Tibial nerve (tissue), 4 donors: ENCODE measurements around the gene IL6. TPM values are rescaled to one million over a fixed set of nuclear protein-coding genes. Genes with fewer than 3 reads are reported as not detected.
"Not testable (repeated sequence)": the region's sequence is repeated elsewhere in the genome, so short reads cannot be mapped to it uniquely, and the experiment has no call there.

Experiments
- DNase-seq, 2 donors: peaks; one replicate each; pipeline ENCODE4 v3.0.0-alpha.2; 2019; ENCODE audit warnings: low spot score in 2 of 2
- H3K27ac ChIP-seq, 4 donors: fragments of 200-600 bp; sonication (generic) in 3 of 4; one replicate each; pipeline ENCODE4 v1.5.1; 2017 to 2019; ENCODE audit warnings: mild to moderate bottlenecking in 1 of 4
- H3K27me3 ChIP-seq, 2 donors: fragments of 200-600 bp; sonication (generic) in 1 of 2; one replicate each; pipeline versions ENCODE4 v1.5.1 to v1.6.0; 2017 to 2019
- H3K36me3 ChIP-seq, 3 donors: fragments of 200-600 bp; sonication (generic); one replicate each; pipeline ENCODE4 v1.5.1; 2018 to 2019
- H3K4me1 ChIP-seq, 4 donors: fragments of 200-600 bp; sonication (generic) in 3 of 4; one replicate each; pipeline ENCODE4 v1.5.1; 2017 to 2019
- H3K4me3 ChIP-seq, 4 donors: fragments of 200-600 bp; sonication (generic) in 3 of 4; one replicate each; pipeline ENCODE4 v1.5.1; 2017 to 2019; ENCODE audit warnings: mild to moderate bottlenecking in 1 of 4, moderate library complexity in 1 of 4
- H3K9me3 ChIP-seq, 4 donors: fragments of 200-600 bp; sonication (generic) in 3 of 4; one replicate each; pipeline ENCODE4 v1.5.1; 2017 to 2019
- EP300 ChIP-seq, 2 donors: sonication (generic); formaldehyde crosslinking; IDR thresholded peaks; one replicate each; pipeline ENCODE4 v1.6.1; 2017; ENCODE audit warnings: antibody characterized with exemption in 2 of 2, mild to moderate bottlenecking in 1 of 2
- POLR2A ChIP-seq, 2 donors: fragments of 450-650 bp; IDR thresholded peaks; one replicate each; pipeline ENCODE4 v1.6.1; 2017; ENCODE audit warnings: antibody characterized with exemption in 2 of 2, mild to moderate bottlenecking in 2 of 2, moderate library complexity in 2 of 2
- WGBS, 2 donors: methylation state at CpG; one replicate each; pipeline ENCODE4 v1.1.5; 2018; 5-methylcytosine and 5-hydroxymethylcytosine counted together
- total RNA-seq, 4 donors: library from RNA; depleted of rRNA; stranded (reverse); fragments of >200 nt; gene quantifications; one replicate each; pipeline ENCODE4 v1.1.0, GENCODE V29; 2016
- TF ChIP-seq, protein P1 (sequence below), 5 experiments: fragments of 200-600 bp in 3 of 5; fragments of 450-650 bp in 2 of 5; sonication (generic) in 3 of 5; IDR thresholded peaks; one replicate each; pipeline ENCODE4 v1.5.1; 2016 to 2019; ENCODE audit warnings: antibody characterized with exemption in 5 of 5, mild to moderate bottlenecking in 3 of 5, moderate library complexity in 2 of 5

Gene IL6
- total RNA-seq, 4 donors from 2014 or later = 3.3 to 16.4 (median 6.3) TPM; not detected in 1

GRCh38 chr7:22707026-22707691 is 19.8 kb upstream of the IL6 start:
- not testable (repeated sequence) for H3K4me3 ChIP-seq, H3K9me3 ChIP-seq, H3K27ac ChIP-seq, H3K27me3 ChIP-seq, H3K4me1 ChIP-seq, H3K36me3 ChIP-seq, DNase-seq
- 88% methylated on average over 6 of the region's 6 CpGs for WGBS, 2 donors

GRCh38 chr7:22708214-22708613 is 18.8 kb upstream of the IL6 start:
- H3K4me3 ChIP-seq, H3K4me1 ChIP-seq, H3K9me3 ChIP-seq, H3K27me3 ChIP-seq, H3K36me3 ChIP-seq, H3K27ac ChIP-seq, DNase-seq: not testable (repeated sequence)
- WGBS, 2 donors = 87 to 92% methylated on average over 4 of the region's 4 CpGs

DNA sequence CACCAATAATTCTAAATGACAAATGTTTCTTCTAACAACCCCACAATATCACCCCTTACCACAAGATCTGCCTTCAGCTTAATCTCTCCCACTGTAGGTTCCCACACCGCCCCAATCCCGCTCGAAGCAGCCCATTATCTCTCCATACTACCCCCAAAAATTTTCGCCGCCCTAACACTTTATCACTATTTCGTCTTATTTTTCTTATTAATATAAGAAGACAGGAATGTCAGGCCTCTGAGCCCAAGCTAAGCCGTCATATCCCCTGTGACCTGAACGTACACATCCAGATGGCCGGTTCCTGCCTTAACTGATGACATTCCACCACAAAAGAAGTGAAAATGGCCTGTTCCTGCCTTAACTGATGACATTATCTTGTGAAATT is 18.3 kb upstream of the IL6 start:
- H3K4me1 ChIP-seq, H3K4me3 ChIP-seq, DNase-seq, H3K36me3 ChIP-seq, H3K27me3 ChIP-seq, H3K27ac ChIP-seq, H3K9me3 ChIP-seq: not testable (repeated sequence)
- WGBS, 2 donors = 89 to 92% methylated on average over 9 of the region's 9 CpGs

DNA sequence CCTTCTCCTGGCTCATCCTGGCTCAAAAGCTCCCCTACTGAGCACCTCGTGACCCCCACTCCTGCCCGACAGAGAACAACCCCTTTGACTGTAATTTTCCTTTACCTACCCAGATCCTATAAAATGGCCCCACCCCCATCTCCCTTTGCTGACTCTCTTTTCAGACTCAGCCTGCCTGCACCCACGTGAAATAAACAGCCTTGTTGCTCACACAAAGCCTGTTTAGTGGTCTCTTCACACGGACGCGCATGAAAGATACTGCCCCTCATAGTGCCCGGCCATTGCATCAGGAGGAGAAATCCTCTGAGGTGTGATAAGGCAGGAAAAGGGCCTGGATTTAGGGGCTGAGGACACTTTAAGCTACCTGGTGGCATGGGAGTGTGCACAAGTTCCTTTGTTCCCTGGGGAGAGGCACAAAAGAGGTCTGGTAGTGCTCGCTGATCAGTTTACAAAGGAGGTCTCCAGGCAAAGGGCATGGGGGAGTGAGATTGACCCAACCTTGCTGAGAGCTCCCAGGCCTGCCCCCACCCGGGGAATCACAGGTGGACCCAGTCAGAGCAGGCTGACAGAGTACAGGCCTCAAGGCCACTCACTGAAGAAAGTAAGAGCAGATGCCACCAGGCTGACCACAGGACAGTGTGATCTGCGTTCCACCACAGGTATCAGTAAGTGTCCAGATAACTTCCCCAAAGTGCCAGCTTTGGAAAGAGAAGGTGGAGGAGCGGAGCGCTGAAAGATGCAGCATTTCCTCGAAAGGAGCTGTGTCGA is 17.8 kb upstream of the IL6 start:
- H3K27me3 ChIP-seq, H3K36me3 ChIP-seq, H3K4me1 ChIP-seq, H3K4me3 ChIP-seq, H3K27ac ChIP-seq, DNase-seq, H3K9me3 ChIP-seq: not testable (repeated sequence)
- WGBS, 2 donors = 75 to 83% methylated on average over 12 to 13 of the region's 14 CpGs

GRCh38 chr7:22709857-22710256 is 17.1 kb upstream of the IL6 start:
- DNase-seq = no peak
- H3K27ac ChIP-seq = no peak overlapping the region
- H3K9me3 ChIP-seq = no peaks in the 10 kb centered on the region
- TF ChIP-seq, protein P1, sequence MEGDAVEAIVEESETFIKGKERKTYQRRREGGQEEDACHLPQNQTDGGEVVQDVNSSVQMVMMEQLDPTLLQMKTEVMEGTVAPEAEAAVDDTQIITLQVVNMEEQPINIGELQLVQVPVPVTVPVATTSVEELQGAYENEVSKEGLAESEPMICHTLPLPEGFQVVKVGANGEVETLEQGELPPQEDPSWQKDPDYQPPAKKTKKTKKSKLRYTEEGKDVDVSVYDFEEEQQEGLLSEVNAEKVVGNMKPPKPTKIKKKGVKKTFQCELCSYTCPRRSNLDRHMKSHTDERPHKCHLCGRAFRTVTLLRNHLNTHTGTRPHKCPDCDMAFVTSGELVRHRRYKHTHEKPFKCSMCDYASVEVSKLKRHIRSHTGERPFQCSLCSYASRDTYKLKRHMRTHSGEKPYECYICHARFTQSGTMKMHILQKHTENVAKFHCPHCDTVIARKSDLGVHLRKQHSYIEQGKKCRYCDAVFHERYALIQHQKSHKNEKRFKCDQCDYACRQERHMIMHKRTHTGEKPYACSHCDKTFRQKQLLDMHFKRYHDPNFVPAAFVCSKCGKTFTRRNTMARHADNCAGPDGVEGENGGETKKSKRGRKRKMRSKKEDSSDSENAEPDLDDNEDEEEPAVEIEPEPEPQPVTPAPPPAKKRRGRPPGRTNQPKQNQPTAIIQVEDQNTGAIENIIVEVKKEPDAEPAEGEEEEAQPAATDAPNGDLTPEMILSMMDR (IDR thresholded peaks at IDR 0.05) = no peak
- no peak for TF ChIP-seq EP300 (IDR thresholded peaks at IDR 0.05)
- TF ChIP-seq POLR2A (IDR thresholded peaks at IDR 0.05) = no peak
- no peaks in the 10 kb centered on the region for H3K27me3 ChIP-seq
- no peak overlapping the region for H3K4me3 ChIP-seq
- 87 to 88% methylated on average over 4 of the region's 4 CpGs for WGBS, 2 donors
- H3K36me3 ChIP-seq = no peaks in the 10 kb centered on the region
- no peaks in the 10 kb centered on the region for H3K4me1 ChIP-seq

DNA sequence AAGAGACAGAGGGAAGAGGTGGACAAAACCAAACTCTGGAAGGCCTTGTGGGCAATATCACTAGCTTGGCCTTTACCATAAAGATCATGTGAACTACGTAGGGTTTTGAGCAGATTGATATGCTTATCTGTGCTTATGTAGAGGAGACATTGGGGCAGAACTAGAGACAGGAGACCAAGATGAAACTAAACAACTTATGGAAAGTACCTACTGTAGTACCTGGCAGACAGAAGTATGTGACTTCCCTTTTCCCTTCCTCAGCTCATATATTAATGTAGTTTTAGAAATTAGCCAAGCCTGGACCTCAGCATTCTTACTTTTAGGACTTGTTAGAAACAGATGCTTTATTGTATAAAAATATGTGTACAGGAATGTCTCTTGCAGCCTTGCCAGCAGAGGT is 14.0 kb upstream of the IL6 start:
- no peak for DNase-seq
- H3K9me3 ChIP-seq = no peaks in the 10 kb centered on the region
- no peaks in the 10 kb centered on the region for H3K36me3 ChIP-seq
- no peaks in the 10 kb centered on the region for H3K27me3 ChIP-seq
- H3K27ac ChIP-seq = no peak overlapping the region
- no peak for TF ChIP-seq POLR2A (IDR thresholded peaks at IDR 0.05)
- no peak for TF ChIP-seq EP300 (IDR thresholded peaks at IDR 0.05)
- TF ChIP-seq, protein P1 (IDR thresholded peaks at IDR 0.05) = no peak
- no peak overlapping the region for H3K4me3 ChIP-seq
- H3K4me1 ChIP-seq = peaks cover 0 to 7% (median 3%) of the 10 kb centered on the region in 4 donors
- WGBS, 2 donors = 87 to 92% methylated on average over 1 of the region's 1 CpG

DNA sequence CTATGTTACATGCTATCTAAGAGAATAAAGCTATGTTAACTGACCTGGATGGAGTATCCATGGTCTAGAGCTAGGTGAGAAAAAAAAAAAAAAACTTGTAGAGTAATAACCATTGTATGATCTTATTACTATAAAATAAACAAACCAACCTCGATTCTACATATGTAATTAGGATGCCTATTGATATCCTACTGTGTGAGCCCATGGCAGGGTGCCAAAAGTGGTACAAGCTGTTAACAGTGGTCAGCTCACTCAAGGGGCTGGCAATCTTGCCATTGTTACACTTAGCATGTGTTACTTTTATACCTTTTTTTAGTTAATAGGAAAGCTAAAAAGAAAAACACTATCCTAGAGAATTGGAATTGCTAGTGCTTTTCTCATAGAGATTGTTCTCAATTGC is 13.5 kb upstream of the IL6 start:
- Histone ChIP-seq H3K27ac (no peak overlapping the region), H3K36me3 (no peaks in the 10 kb centered on the region), H3K9me3 (no peaks in the 10 kb centered on the region), H3K4me1 (peaks cover 0 to 12% (median 4%) of the 10 kb centered on the region in 4 donors), H3K27me3 (no peaks in the 10 kb centered on the region), H3K4me3 (no peak overlapping the region)
- WGBS, 2 donors = 70 to 85% methylated on average over 1 of the region's 1 CpG
- TF ChIP-seq, protein P1 (IDR thresholded peaks at IDR 0.05) = no peak
- no peak for TF ChIP-seq EP300 (IDR thresholded peaks at IDR 0.05)
- no peak for TF ChIP-seq POLR2A (IDR thresholded peaks at IDR 0.05)
- DNase-seq = no peak
